NCI-H146 (cell line): ENCODE data around the gene ZFR2.

ENCODE experiments used
- DNase-seq: peaks from one replicate; lab custom pipeline; 2025; lab: John Stamatoyannopoulos, UW

ZFR2 gene

DNA sequence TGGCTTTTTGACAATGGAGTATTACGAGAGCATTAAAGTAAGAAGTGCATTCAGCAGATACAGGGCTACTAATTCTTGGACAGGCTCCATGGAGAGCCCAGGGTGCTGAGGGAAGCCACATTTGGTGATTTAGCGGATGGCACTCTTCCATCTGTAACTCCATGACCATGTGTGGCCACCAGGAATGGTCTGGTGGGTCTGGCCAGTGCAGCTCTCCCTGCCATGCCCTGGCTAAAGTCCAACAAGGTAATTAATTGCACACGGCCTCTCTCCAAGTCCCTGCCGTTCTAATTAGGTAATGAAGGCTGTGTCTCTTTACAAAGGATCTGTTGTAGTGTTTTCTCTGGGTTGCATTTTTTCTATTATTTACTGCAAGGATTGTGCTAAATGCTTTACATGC is 4.3 kb upstream of the ZFR2 start:
- peak; percentile 47 for DNase-seq

DNA sequence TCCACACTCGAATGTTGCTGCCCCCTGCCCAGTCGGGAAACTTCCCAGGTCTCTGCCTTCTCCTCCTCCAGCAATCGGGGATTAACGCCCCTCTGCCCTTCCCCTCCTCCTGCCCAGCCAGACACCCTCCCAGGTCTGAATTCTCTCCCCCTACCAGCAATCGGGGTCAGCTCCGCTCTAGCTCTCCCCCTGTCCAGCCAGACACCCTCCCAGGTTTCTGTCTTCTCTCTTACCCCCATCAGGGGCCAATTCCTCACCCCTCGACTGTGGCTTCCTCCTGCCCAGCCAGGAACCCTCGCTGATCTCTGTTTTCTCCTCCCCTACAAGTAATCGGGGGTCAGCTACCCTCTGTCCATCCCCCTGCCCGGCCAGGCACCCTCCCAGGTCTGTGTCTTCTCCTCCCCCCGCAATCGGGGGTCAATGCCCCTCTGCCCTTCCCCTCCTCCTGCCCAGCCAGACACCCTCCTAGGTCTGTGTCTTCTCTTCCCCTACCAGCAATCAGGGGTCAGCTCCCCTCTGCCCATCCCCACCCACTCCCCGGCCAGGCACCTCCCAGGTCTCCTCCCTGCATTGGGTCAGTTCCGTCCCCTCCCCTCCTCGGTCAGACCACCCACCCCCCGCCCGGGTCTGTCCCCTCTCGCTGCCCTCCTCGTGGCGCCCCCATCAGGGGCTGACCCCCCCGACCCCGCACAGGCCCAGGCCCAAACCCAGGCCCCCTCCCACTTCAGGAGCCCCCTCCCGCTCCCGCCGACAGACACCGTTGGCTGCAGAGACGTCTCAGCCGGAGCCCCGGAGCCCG is 668 bp downstream of the ZFR2 start:
- no peak for DNase-seq

DNA sequence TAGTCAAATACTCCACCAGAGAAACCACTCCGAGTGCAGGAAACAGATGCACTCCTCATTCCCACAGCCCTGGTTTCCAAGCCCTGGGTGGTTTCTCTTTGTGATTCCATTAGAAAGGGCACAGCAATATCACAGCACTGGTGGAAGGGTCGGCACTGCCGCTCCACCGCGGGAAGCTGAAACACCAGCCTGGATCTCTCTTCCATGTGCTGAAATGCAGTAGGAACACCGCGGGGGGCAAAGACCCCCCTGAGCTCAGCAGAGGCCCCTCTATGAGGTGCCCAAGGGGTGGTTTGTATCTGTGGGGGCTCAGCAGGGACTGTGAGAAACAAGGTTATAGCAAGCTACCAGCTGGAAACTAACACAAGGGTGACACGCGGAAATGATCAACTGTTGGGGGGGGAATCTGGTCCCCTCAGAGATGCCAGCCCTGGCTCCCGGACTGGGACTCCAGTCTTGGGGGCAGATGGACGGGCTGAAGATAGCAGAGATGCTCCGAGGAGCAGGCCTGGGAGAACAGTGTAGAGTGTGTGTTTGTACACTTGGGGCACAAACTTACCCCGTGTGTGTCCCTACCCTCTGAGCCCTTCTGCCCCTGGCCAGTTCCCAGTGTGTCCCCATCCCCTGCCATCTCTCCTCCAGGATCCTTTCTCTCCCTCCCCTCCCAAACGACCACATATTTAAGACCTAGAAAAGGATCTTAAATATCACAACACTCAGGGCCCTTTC is 1.8 kb downstream of the ZFR2 start:
- DNase-seq = no peak

DNA sequence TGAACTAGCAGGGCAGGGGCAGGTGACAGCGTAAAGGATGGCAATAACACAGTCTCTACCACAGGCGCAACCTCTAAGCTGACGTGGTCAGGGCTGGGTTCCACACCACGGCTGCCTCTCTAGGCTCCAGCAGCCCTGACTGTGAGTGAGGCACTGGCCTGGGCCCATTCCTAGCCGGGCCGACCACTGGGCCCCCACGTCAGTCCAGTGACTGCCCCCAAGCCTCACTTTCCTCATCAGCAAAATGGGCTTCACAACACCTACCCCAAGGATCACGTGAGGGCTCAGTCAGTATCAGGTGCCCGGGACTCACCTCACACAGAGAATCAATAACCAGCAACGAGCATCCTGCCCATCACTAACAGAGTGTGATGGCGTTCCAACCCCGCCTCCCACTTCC is 5.2 kb downstream of the ZFR2 start:
- DNase-seq = no peak

DNA sequence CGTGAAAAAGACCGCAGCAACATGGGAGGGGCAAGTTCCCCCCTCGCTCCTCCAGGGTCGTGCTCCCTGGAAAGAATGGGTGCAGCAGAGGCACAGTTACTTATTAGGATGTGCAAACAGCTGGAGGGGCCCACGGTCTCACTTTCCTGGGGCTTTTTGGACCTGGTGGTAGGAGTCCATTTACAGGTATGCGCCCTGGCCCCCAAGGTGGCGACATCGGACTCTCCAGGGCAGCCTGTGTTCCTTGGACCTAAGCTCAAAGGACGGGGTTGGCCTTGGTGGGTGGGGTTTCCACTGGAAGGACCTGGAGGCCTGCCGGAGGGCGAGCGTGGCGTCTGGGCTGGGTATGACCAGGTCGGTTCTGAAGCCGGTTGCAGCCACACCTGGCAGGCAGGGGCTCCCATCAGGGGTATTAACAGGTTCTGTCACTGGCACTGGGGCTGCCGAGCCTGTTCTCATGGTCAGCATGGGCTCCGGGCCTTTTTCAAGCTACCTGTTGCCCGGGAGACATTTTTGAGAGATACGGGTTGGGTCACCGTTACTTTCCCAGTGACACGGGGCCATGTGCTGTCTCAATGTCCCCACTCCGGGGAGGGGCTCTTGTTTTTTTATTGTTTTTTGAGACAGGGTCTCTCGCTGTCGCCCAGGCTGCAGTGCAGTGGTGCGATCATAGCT is 5.9 kb downstream of the ZFR2 start:
- no peak for DNase-seq

DNA sequence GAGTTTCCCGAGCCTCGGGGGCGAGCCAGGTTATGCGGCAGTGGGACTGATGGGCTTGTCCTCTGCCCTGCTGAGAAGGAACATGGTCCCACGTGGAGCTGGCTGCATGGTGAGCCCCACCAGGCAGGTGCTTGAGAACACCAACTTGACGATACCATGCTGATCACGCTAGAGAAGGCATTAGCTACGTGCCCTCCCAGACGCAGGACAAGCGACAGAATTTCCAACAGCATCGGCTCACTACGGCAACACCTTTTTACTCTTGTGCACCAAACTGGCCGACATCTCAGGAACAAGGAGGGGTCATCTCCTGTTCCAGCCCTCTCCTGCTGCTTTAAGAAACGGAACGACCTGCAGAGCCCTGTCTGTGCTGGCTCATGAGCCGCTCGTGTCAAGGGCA is 8.3 kb downstream of the ZFR2 start:
- no peak for DNase-seq

DNA sequence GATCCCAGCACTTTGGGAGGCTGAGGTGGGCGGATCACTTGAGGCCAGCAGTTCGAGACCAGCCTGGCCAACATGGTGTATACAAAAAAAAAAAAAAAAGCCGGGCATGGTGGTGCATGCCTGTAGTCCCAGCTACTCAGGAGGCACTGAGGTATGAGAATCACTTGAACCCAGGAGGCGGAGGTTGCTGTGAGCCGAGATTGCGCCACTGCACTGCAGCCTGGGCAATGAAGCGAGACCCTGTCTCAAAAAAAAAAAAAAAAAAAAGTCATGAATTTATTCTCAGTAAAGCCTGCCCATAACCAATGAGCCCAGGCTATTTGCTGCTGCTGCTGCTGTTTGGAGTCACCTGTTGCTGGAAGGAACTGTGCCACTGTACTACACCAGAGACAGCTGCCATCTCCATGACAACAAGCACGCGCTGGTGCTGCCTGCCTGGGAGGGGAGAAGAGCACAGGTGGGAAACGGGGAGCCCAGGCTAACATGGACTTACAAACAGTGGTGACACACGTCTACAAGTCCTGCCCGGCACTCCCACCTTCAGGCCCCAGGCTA is 11.3 kb downstream of the ZFR2 start:
- DNase-seq = peak; percentile 57

DNA sequence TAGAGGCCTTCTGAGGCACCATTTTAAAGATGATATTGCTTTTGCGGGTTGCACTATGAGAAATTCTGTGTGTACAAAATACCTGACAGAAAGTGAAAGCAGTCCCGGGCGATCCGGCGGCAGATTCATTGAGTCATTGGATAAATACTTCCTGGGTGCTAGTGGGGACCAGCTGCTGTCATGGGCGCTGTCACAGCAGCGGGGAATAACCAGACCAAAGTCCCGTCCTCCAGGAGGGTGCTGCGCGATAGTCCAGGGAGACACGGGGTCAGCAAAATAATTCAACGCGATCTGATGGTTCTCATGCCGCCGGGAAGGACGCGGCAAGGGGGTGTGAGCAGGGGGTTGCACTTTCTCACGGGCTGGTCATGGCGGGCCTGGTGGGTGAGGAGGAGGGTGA is 13.5 kb downstream of the ZFR2 start:
- peak; percentile 11 for DNase-seq

DNA sequence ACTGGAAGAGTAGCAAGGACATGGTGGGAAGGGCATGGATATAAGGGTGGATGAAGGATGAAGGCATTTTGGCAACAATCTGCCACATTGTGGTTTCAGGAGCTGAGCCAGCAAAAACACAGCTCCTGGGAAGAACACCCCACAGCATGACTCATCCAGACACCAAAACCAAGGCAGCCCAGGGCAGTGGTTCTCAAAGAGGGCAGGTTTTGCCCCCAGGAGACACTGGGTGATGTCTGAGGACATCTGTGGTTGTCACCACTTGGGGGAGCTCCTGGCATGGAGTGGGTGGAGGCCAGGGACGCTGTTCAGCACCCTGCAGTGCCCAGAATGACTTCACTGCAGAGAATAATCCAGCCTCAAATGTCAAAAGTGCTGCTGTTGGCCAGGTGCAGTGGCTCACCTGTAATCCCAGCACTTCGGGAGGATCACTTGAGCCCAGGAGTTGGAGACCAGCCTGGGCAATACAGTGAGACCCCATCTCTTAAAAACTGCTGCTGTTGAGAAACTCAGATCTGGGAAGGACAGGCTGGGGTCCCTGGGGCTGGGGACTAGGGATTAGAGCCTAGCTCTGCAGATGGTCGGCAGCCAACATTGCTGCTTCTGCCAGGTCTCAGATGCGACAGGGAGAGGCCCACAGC is 16.1 kb downstream of the ZFR2 start:
- peak; percentile 40 for DNase-seq

DNA sequence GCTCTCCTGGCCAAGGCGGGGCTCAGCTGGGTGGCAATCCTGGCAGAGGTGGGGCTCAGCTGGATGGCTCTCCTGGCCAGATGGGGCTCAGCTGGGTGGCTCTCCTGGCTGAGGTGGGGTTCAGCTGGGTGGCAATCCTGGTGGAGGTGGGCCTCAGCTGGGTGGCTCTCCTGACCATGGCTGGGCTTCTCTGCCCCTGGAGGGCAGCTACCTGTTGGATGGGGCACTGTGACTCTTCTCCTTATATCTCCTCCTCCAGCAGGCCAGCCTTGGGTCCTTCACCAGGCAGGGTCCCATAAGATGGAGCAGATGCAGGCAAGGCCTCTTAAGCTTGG is 16.7 kb downstream of the ZFR2 start:
- DNase-seq = no peak

DNA sequence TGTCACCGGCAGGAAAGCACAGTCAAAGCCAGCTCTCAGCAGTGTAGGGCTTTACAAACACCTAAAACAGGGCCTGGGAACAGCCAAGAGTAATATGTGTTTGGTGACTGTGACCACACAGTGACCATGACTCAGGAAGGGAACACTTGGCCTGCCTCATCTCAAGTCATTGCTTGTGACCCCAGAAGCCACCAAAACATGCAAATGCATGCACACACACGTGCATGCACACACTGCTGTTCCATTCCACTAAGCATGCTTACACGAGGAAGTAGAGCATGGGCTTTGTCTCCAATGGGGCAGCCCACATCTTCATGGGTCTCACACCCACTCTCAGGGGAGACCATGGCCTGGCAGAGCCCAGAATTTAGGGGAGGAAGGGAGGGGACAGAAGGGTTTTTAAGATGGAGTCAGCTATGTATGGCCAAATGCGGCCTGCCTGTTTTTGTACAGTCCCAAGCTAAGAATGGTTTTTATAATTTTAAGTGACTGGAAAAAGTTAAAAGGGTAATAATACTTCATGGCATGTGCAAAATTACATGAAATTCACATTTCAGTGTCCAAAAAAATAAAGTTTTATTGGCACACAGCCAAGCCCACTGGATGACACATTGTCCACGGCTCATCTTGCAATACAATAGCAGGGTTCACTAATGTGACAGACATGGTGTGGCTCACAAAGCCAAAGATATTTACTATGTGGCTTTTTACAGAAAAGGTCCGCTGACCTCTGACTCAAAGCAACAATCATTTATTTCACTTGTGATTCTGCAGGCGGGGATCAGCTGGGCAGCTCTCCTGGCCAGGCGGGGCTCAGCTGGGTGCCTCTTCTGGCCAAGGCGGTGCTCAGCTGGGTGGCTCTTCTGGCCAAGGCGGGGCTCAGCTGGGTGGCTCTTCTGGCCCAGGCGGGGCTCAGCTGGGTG is 17.3 kb downstream of the ZFR2 start:
- no peak for DNase-seq

DNA sequence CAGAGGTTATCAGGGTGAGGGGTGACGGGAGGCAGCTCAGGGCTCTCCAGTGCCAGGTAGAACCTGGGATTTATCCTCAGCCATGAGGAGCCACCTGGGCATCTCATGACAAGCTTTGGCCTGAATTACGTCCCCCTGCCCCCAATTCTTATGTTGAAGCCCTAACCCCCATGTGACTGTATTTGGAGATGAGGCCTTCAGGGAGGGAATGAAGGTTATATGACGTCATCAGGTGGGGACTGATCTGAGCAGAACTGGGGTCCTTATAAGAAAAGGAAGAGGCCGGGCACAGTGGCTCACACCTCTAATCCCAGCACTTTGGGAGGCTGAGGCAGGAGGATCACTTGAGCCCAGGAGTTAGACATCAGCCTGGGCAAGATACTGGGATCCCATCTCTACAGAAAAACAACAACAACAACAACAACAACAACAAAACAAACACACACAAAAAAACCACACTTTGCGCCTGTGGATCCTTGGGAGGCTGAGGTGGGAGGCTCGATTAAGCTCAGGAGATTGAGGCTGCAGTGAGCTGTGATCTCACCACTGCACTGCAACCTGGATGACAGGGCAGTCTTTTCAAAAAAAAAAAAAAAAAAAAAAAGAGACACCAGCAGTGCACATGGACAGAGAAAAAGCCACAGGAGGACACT is 18.4 kb downstream of the ZFR2 start:
- DNase-seq = no peak

DNA sequence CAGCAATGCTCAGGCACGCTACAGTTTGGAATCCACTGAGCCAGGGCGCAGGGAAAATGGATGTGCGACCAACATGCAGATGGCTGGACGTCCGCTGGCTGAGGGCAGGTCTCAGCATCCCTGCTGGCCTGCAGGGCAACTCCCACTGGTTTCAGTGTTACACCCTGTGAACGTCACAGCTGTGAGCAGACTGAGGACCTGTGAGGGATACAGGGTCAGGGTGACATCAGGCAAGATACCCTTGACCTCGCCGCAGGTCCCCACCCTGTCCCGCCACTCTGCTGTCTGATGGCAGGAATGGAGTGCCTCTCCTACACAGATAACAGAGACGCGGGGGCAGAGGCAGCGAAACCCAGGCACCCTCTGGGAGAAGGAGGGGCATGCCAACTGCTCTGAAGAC is 19.1 kb downstream of the ZFR2 start:
- no peak for DNase-seq

DNA sequence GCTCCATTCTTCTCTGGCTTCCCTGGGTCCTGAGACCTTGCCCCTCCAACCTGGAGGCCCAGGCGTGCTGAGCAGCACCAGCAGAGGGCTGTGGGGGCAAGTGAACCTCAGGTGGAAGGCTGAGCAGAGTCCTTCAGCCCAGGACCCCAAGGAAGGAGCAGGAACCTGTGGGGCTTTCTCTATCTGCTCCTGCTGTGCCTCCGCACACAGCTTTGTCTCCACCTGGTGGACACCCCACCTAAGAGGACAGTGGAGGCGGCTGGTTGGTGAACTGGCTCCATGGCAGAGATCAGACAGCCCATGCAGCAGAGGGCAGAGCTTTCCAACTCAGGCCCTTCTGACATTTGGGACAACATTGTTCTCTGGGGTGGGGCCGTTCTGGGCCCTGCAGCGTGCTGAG is 19.7 kb downstream of the ZFR2 start:
- peak; percentile 52 for DNase-seq

DNA sequence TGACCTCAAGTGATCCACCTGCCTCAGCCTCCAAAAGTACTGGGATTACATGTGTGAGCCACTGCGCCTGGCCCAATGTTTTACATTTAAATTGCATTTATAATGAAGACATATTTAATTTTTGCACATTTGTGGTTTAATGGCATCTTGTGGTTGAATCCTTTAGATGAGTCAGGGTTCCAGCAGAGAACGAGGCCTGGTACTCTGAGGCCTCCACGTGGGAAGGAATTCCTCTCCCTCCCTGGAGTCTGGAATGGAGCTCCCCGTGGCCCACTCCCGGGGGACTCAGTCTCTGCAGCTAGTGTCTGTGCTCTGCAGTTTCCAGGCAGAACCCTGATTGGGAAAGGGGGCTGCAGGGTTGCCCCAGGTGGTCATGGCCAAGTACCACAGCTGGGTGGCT is 24.2 kb downstream of the ZFR2 start:
- no peak for DNase-seq

DNA sequence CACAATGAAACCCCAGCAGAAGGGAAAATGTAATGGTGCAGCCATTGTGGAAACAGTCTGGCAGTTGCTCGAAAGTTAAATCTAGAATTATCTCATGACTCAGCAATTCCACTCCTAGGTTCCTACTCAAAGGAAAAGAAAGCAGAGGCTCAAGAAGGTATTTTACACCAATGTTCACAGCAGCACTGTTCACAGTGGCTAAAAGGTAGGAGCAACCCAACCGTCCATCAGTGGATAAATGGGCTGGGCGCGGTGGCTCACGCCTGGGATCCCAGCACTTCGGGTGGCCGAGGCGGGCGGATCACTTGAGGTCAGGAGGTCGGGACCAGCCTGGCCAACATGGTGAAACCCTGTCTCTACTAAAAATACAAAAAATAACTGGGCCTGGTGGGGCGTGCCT is 25.9 kb downstream of the ZFR2 start:
- DNase-seq = no peak

DNA sequence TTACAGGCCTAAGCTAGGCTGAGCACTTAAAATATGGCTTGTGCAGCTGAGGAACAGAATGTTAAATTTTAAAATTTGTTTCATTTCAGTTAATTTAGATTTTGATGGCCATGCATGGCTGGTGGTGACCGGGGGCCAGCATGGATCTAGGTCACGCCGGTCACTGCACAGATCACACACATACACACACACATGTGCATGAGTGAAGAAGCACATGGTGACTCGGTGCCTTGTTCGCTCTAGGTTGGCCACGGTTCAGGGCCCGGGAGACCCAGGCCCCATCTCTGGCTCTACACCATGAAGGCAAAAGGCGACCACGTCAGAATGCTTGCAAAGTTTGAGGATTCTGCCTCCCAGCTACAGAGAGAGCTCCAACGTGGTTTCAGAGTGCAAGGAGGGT is 28.0 kb downstream of the ZFR2 start:
- DNase-seq = no peak

DNA sequence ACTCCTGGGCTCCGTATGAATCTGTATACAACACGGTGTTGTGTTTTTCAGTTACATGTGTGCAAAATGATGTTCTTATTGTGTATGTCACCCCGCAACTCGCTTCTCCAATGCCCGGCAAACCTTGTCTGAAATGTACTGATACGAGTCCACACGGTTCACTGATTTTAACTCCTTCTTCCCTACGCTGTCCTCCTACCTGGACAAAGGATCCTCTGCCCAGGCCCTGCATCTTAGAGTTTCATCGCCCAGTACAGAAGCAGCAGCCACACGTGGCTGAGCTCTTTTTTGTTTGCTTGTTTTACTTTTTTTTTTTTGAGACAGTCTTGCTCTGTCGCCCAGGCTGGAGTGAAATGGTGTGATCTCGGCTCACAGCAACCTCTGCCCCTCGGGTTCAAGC is 28.9 kb downstream of the ZFR2 start:
- DNase-seq = no peak

DNA sequence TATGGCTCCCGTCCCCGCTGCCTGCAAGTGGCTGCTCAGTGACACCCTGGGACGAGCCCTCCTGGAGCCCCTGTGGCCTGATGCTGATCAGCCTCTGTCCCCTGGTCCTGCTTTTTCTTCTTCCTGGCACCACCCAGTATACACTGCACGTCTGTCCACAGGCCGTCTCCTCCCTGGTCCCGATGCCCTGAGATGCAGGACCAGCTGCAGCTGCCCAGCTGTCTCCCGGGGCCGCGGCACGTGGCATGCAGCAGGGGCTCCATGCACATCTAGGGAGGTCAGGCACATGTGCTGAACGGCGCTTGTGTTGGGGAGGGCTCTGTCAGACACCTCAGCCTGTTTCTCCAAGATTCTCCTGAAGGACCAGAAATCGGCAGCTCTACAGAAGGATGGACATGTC is 30.2 kb downstream of the ZFR2 start:
- DNase-seq = no peak

DNA sequence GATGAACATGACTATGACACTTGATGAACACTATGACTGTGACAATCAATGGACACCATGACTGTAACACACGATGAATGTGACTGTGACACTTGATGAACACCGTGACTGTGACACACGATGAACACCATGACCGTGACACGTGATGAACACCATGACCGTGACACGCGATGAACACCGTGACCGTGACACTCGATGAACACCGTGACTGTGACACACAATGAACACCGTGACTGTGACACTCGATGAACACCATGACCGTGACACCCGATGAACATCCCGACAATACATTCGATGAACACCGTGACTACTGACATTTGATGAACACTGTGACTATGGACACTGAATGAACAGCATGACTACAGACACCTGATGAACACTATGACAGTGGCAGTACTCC is 30.9 kb downstream of the ZFR2 start:
- DNase-seq = no peak

DNA sequence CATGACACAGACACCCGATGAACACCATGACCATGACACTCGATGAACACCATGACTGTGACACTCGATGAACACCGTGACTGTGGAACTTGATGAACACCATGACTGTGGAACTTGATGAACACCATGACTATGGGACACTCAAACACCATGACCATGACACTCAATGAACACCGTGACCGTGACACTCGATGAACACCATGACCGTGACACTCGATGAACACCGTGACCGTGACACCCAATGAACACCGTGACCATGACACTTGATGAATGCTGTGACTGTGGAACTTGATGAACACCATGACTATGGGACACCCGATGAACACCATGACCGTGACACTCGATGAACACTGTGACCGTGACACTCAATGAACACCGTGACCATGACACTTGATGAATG is 31.5 kb downstream of the ZFR2 start:
- DNase-seq = no peak
